ENCODE data around the gene CNIH4. TPM values are rescaled to one million over a fixed set of nuclear protein-coding genes. Genes with fewer than 3 reads are reported as not detected.

Gene CNIH4
- total RNA-seq, 1 experiment from 2014 or later, result 104 TPM

Small RNAs within 50 kb of the gene (microRNA-seq; reads per million reads assigned to microRNA genes)
- gene MIR4742 (ENCODE audit: borderline microRNAs expressed), result not detected

Other genes with a start within 250 kb of the CNIH4 start
- 45.7 and 55.0 TPM in 2 replicates for gene FBXO28, start 242.8 kb upstream of the CNIH4 start, total RNA-seq (2021)
- 59.8 and 61.9 TPM in 2 replicates for gene DEGS1, start 173.6 kb upstream of the CNIH4 start, total RNA-seq (2021)
- gene NVL, start 26.7 kb upstream of the CNIH4 start, total RNA-seq (2021), result 64.0 and 66.9 TPM in 2 replicates
- 81.4 and 81.7 TPM in 2 replicates for gene WDR26, start 77.9 kb downstream of the CNIH4 start, total RNA-seq (2021)

All from H9 (cell line).